Cerebellar nuclear complex (tissue), 1 donor: Measurements from ENCODE around the gene UTP18.
"Not testable (repeated sequence)": the region's sequence is repeated elsewhere in the genome, so short reads cannot be mapped to it uniquely, and the experiment has no call there.

Experiments
- DNase-seq, 2 experiments: peaks; one replicate each; lab custom pipeline; 2025; lab: John Stamatoyannopoulos, UW

The UTP18 gene

GRCh38 chr17:51260237-51261023, at the start of gene UTP18:
UTP18 (plus strand) TSS chr17:51260546; CDS start chr17:51260585, 39 bp downstream.
- peak; percentile 66 to 94 for DNase-seq

- no peak for DNase-seq
Measured at GRCh38 chr17:51214920-51215319, 45.4 kb upstream of the UTP18 start.

GRCh38 chr17:51217946-51218345, 42.4 kb upstream of the UTP18 start:
- no peak for DNase-seq

GRCh38 chr17:51221322-51221721, 39.0 kb upstream of the UTP18 start:
- no peak for DNase-seq

- no peak for DNase-seq
Measured at GRCh38 chr17:51224402-51225262, 35.7 kb upstream of the UTP18 start.

- DNase-seq = not testable (repeated sequence)
Measured at GRCh38 chr17:51225523-51225922, 34.8 kb upstream of the UTP18 start.

- DNase-seq = no peak
Measured at GRCh38 chr17:51228161-51228560, 32.2 kb upstream of the UTP18 start.

GRCh38 chr17:51229889-51230288, 30.5 kb upstream of the UTP18 start:
- no peak for DNase-seq

GRCh38 chr17:51230306-51230705, 30.0 kb upstream of the UTP18 start:
- DNase-seq = no peak

GRCh38 chr17:51231999-51232398, 28.3 kb upstream of the UTP18 start:
- DNase-seq = no peak

- no peak for DNase-seq
Measured at GRCh38 chr17:51234162-51234561, 26.2 kb upstream of the UTP18 start.

GRCh38 chr17:51238255-51238887, 22.0 kb upstream of the UTP18 start:
- DNase-seq = no peak

- DNase-seq = no peak
Measured at GRCh38 chr17:51240275-51240674, 20.1 kb upstream of the UTP18 start.

GRCh38 chr17:51244041-51244440, 16.3 kb upstream of the UTP18 start:
- no peak for DNase-seq

GRCh38 chr17:51245535-51245934, 14.8 kb upstream of the UTP18 start:
- DNase-seq = no peak

GRCh38 chr17:51250314-51250840, 10.0 kb upstream of the UTP18 start:
- no peak for DNase-seq

GRCh38 chr17:51251010-51251409, 9.3 kb upstream of the UTP18 start:
- no peak for DNase-seq

GRCh38 chr17:51255673-51256072, 4.7 kb upstream of the UTP18 start:
- DNase-seq = no peak

- DNase-seq = no peak
Measured at GRCh38 chr17:51256101-51256500, 4.2 kb upstream of the UTP18 start.

- DNase-seq = no peak
Measured at GRCh38 chr17:51257150-51258081, 2.9 kb upstream of the UTP18 start.
